CD4-positive, alpha-beta T cell treated with Interleukin-21 for 1 hour (primary cell): ENCODE data around the gene EFTUD2.

Source experiments
- DNase-seq: peaks from one replicate; pipeline ENCODE4 v3.0.0-alpha.2; 2020

Gene EFTUD2

GRCh38 chr17:44804302-44805089, 94.7 kb downstream of the EFTUD2 start:
- no peak for DNase-seq

- no peak for DNase-seq
Measured at GRCh38 chr17:44801880-44802279, 97.4 kb downstream of the EFTUD2 start.
